Ammon's horn (tissue), 1 donor: Measurements from ENCODE around the gene TRAPPC14.

Experiments
- DNase-seq: peaks from one replicate; pipeline ENCODE4 v3.0.0-alpha.2; 2016; ENCODE audit warnings: low spot score

TRAPPC14 gene

DNA sequence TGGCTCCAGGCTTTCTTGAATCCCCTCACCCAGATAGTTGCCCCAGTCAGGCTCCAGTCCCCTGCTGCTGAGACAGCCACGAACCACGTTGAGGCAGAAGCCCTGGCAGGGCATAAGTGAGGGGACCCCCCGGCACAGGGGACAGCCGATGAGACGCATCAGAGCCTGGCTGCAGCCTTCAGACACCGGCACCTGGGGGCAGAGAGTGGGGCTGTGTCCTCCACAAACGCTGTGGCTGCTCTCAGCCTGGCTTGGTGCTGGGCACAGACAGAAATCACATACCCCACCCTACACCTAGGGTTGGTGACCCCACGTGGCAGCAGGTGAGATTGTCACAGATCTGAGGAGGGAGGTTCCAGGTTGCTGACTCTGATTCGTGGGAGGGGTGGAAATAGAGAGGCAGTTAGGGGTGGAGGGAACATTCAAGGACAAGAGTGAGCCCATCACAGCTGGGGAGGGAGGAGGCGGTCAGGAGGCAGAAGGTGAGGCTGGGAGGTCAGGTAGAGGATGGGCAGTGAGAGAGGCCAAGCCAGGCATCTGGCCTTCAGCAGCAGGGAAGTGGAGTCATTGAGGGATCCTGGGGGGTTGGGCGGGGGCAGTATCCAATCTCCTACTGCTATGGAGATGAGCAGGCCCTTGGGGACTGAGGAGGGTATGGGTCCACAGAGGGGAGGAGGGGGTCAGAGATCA, 15.4 kb upstream of the TRAPPC14 start:
- no peak for DNase-seq

DNA sequence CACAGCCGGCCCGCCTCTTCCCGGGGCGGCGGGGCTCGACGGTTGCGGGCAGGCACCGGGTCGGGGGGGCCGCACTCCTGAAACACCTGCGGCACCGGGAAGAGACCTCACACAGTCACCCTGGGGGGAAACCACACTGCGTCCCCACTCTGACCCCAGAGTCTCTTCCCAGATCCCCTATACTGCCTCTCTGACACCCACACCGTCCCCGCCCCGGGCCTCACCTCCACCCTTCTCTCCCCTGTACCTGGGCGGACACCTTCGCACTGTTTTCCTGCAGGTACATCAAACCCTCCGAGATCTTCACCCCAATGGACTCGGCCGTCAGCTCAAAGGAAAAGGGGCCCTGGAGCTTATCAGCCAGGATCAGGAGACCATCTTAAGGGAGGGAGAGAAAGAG, 13.3 kb upstream of the TRAPPC14 start:
- DNase-seq, result no peak

- no peak for DNase-seq
These were observed 12.7 kb upstream of the TRAPPC14 start for GRCh38 chr7:100171087-100171681.

GRCh38 chr7:100170101-100170897, 11.8 kb upstream of the TRAPPC14 start:
- no peak for DNase-seq

DNA sequence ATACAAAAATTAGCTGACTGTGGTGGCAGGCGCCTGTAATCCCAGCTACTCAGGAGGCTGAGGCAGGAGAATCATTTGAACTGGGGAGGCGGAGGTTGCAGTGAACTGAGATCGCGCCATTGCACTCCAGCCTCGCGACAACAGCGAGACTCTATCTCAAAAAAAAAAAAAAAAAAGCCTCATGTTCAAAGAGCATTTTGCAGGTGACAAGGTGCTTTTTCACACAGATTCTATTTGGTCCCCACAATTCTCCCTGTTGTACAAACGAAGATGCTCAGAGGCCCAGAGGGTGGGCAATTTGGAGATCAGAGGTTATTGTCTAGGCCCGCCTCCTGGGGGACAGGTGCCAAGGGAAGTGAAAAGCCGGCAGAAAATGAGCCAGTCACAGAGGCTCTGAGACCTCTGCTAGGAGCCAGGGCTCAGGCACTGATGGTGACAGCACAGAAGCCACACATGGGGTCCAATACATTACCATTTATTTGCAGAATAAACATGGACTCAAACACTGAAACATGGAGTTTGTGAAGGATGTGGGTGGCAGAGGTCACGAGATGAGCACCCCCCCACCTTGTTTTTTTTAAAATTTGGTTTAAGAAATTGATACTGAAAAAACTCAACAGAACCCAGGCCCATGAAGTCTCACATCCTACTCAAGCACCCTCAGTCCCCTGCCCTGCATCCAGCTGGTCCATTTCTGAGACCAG, 10.8 kb upstream of the TRAPPC14 start:
- no peak for DNase-seq

DNA sequence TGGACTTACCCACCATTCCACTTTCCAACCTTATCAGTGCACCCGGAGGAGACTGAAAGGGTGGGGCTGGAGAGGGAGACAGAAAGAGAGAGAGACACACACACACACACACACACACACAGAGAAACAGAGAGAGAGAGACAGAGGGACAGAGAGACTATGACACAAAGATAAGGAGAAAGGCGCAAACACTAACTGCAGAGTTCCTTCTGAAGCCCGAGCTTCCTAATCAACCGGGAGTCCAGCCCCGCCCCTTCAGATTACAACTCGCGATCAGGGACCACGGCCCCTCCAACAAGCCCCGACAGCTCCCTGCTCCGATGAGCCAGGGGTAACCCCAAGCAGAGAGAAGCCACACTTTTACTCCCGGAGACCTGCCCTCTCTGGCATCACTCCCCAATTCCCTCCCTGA, 9.4 kb upstream of the TRAPPC14 start:
- DNase-seq, result no peak

- DNase-seq, result no peak
These were observed 8.7 kb upstream of the TRAPPC14 start for GRCh38 chr7:100166970-100167911.

- DNase-seq, result no peak
These were observed 7.9 kb upstream of the TRAPPC14 start for GRCh38 chr7:100166317-100166940.

GRCh38 chr7:100163871-100164270, 5.3 kb upstream of the TRAPPC14 start:
- DNase-seq, result no peak

GRCh38 chr7:100163006-100163531, 4.5 kb upstream of the TRAPPC14 start:
- DNase-seq, result no peak

- DNase-seq, result no peak
These were observed 1.5 kb upstream of the TRAPPC14 start for GRCh38 chr7:100160067-100160466.

GRCh38 chr7:100159099-100159623, 638 bp upstream of the TRAPPC14 start:
- no peak for DNase-seq

DNA sequence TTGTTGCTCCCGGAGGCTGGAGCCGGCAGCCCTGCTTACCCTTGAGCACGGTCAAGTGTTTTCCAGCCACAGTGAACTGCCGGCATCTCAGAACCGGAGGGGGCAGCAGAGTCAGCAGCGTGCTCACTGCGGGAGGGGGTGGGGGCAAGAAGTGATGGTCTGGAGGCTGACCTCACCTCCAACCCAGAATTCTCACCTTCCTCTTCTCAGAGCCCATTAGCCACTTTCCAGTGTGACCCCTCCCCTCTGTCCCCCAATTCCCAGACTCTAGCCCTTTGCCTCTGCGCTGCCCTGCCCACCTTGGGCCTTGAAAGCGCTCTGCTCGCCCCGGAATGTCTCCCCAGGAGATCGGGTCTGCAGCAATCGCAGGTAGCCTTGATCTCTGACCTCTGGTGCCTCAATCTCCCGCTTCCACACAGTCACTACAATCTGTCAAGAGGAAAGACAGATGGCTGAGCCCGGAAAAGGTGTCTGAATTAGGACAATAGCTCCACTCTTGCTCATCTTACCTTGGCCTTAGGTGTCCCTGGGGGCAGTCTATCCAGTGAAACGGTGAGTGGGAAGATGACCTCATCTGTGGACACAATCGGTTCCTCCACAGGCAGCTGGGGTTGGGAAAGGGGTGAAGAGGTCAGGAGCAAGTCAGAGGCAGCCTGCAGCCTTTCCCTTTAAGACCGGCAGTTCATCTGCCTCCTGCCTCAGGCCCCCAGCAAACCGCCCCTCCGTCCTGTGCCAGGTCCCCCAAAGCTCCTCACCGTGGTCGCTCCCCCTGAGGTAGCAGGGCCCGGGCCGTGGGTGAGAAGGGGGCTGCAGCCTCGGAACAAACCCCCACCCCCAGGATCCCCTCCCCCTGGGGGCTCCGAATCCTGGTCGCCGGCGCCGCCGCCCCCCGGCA, 942 bp downstream of the TRAPPC14 start:
- no peak for DNase-seq

GRCh38 chr7:100157069-100157333, 1.5 kb downstream of the TRAPPC14 start:
- no peak for DNase-seq

DNA sequence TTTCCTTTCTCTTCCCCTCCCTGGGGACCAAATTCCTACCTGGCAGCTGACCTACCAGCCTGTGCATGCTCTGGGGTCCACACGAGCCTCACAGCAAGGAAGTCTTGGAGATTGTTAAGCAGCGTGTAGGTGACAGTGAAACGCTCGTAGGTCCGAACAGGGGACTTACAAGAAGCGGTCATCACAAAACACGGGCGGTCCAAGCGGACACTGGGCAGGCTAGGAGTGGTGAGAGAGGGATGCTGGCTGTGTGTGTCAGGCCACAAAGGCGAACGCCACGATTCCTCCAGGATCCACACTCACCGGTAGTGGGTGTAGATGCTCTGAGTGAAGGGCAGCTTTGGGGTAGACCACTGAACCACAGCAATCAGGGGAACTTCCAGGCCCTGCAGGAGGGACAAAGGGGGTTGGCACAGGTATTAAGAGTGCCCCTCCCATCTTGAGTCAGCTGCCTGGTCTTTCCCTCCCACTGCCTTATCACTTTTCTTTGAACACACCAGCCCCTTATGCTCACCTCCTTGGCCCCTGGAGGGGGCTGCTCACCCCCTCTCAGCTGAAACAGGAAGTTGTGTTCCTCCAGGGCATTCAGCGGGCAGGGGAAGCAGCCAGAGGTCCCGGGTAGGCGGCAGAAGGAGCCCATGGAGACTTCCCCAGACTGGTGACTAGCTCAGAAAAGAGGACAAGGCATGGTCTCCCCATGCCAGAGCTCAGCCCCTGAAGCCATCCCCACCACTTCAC, 2.0 kb downstream of the TRAPPC14 start:
- DNase-seq, result no peak

GRCh38 chr7:100155553-100156317, 2.8 kb downstream of the TRAPPC14 start:
- no peak for DNase-seq

DNA sequence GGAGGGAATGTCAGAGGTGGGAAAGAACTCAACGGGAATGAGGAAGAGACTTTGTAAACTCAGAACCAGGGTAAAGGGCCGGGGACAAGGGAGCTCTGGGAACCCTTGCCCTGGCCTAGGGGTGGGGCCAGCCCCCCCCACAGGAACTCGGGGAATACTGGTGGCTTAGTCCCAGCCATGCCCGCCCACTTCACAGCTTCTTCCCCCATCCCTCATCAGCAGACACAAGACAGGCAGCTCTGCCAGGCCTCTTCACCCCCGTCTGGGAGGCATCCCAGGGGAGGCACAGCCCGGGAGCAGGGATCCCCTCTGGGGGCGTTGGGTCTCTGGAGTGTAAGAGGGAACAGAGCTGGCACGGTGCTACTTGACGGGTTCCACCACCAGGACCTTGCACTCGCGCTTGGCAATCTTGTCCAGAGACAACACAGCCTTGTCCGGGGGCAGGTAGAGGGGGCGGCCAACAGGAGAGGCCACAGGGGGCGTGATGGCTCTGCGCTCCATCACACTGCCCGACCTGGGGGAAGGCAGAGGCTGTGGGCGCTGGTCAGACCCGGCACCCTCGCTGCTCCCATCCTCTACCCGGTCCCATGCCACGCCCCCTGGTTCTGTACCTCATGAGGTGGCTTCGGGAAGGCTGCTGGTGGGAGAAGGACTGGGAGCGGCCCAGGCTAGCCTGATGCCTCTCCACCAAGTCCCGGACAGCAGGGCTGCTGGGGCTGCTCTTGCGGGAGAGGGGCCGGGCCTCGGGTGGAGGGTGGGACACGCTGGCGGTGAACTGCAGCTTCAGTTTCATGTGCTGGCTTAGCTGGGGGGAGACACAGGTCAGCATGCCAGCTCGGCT, 3.7 kb downstream of the TRAPPC14 start:
- no peak for DNase-seq
